ENCODE results near the gene NBEA.
"Not testable (repeated sequence)": the region's sequence is repeated elsewhere in the genome, so short reads cannot be mapped to it uniquely, and the experiment has no call there.

NBEA gene

GRCh38 chr13:35393886-35394285 is 451.8 kb downstream of the NBEA start:
- no peak for DNase-seq

- not testable (repeated sequence) for DNase-seq
These were observed 466.2 kb downstream of the NBEA start for GRCh38 chr13:35408285-35408684.

- DNase-seq: no peak
These were observed 469.1 kb downstream of the NBEA start for GRCh38 chr13:35411059-35411744.

GRCh38 chr13:35448465-35448864 is 506.4 kb downstream of the NBEA start:
- DNase-seq: no peak

- DNase-seq: no peak
These were observed 507.8 kb downstream of the NBEA start for GRCh38 chr13:35449821-35450220.

- DNase-seq: no peak
These were observed 513.0 kb downstream of the NBEA start for GRCh38 chr13:35455022-35455421.

GRCh38 chr13:35457258-35457657 is 515.2 kb downstream of the NBEA start:
- no peak for DNase-seq

- DNase-seq: no peak
These were observed 518.0 kb downstream of the NBEA start for GRCh38 chr13:35460061-35460460.

- no peak for DNase-seq
These were observed 523.3 kb downstream of the NBEA start for GRCh38 chr13:35465371-35465770.

GRCh38 chr13:35468195-35468594 is 526.1 kb downstream of the NBEA start:
- DNase-seq: no peak

GRCh38 chr13:35469806-35470525 is 527.9 kb downstream of the NBEA start:
- peak; percentile 54 for DNase-seq

- peak; percentile 89 for DNase-seq
These were observed 528.9 kb downstream of the NBEA start for GRCh38 chr13:35470671-35471661.

- no peak for DNase-seq
These were observed 529.7 kb downstream of the NBEA start for GRCh38 chr13:35471706-35472322.

GRCh38 chr13:35472323-35472881 is 530.3 kb downstream of the NBEA start:
- no peak for DNase-seq

GRCh38 chr13:35473206-35473775 is 531.2 kb downstream of the NBEA start:
- DNase-seq: no peak

GRCh38 chr13:35473802-35474201 is 531.7 kb downstream of the NBEA start:
- no peak for DNase-seq

GRCh38 chr13:35474496-35475211 is 532.6 kb downstream of the NBEA start:
- peak; percentile 51 for DNase-seq

- DNase-seq: no peak
These were observed 533.3 kb downstream of the NBEA start for GRCh38 chr13:35475212-35475959.

- peak; percentile 57 for DNase-seq
These were observed 534.2 kb downstream of the NBEA start, which contains the start of gene MAB21L1 for GRCh38 chr13:35475960-35476943. Gene MAB21L1 (minus strand): TSS chr13:35476689. CDS start chr13:35476138, 551 bp downstream.
